IMR-90 (cell line): Measurements from ENCODE around the gene CDH12. TPM values are rescaled to one million over a fixed set of nuclear protein-coding genes. Genes with fewer than 3 reads are reported as not detected.
A peak's percentile ranks its signal among the peaks of the same experiment; 100 is the strongest.

Experiments
- ATAC-seq: fragments of 200-7000 bp; cut with Tn5 transposase; 2 replicates; pipeline ENCODE4 v1.9.1; 2020; ENCODE audit warnings: low read depth, mild to moderate bottlenecking, moderate library complexity
- Bru-seq: library from RNA; stranded (reverse); fragments of 400-500 nt; gene quantifications from one replicate; lab custom pipeline; 2021; lab: Mats Ljungman, UMichigan
- BruChase-seq, 2 experiments: library from RNA; stranded (reverse); fragments of 400-500 nt; gene quantifications; one replicate each; lab custom pipeline; 2021; lab: Mats Ljungman, UMichigan
- BruUV-seq: library from RNA; stranded (reverse); fragments of 400-500 nt; replicated peaks from 2 replicates; lab custom pipeline; 2021; lab: Mats Ljungman, UMichigan
- CTCF ChIA-PET: fragments of 300-600 bp; formaldehyde crosslinking; extraction: SDS; loops from one replicate; lab custom pipeline; 2021; ENCODE audit warnings: antibody characterized with exemption; lab: Yijun Ruan, JAX
- POLR2A ChIA-PET: fragments of 300-600 bp; sonication (Branson Sonifier 250); formaldehyde crosslinking; loops from one replicate; lab custom pipeline; 2022; ENCODE audit warnings: antibody characterized with exemption; ENCODE audit not compliant: unreplicated experiment; lab: Charles Lee
- DNase-seq: peaks from one replicate; pipeline ENCODE4 v3.0.0; 2013
- H2AFZ ChIP-seq: replicated peaks from 2 replicates; pipeline ENCODE3; 2013; ENCODE audit warnings: low read length, mild to moderate bottlenecking; ENCODE audit not compliant: poor library complexity
- H2AK5ac ChIP-seq: 2 replicates; pipeline ENCODE4 v1.6.1; 2013; ENCODE audit warnings: low read depth, low read length, inconsistent platforms
- H2AK9ac ChIP-seq: replicated peaks from 2 replicates; pipeline ENCODE3; 2013; ENCODE audit warnings: mild to moderate bottlenecking, low read depth, low read length, moderate library complexity; ENCODE audit not compliant: poor library complexity
- H2BK120ac ChIP-seq: 2 replicates; pipeline ENCODE4 v1.6.1; 2013; ENCODE audit warnings: low read depth, low read length, inconsistent platforms
- H2BK15ac ChIP-seq: 3 replicates; pipeline ENCODE4 v1.6.1; 2013; ENCODE audit warnings: low read depth, low read length, inconsistent platforms
- H2BK20ac ChIP-seq: 2 replicates; pipeline ENCODE4 v1.6.1; 2013; ENCODE audit warnings: low read depth, mild to moderate bottlenecking, inconsistent platforms, low read length, moderate library complexity
- H2BK5ac ChIP-seq: 2 replicates; pipeline ENCODE4 v1.6.1; 2013; ENCODE audit warnings: mild to moderate bottlenecking, low read depth, low read length, inconsistent platforms; ENCODE audit not compliant: poor library complexity, severe bottlenecking
- H3K14ac ChIP-seq: replicated peaks from 2 replicates; pipeline ENCODE4 v1.6.1; 2013; ENCODE audit warnings: low read depth, low read length, inconsistent platforms
- H3K18ac ChIP-seq: 2 replicates; pipeline ENCODE4 v1.6.1; 2013; ENCODE audit warnings: low read depth, low read length, control low read depth
- H3K23ac ChIP-seq: 2 replicates; pipeline ENCODE4 v1.6.1; 2013; ENCODE audit warnings: low read depth, low read length, inconsistent platforms
- H3K27ac ChIP-seq: 2 replicates; pipeline ENCODE4 v1.5.1; 2013; ENCODE audit warnings: mild to moderate bottlenecking, control low read depth, low read length; ENCODE audit not compliant: insufficient read depth
- H3K27me3 ChIP-seq: 2 replicates; pipeline ENCODE4 v1.6.1; 2013; ENCODE audit warnings: low read length; ENCODE audit not compliant: control insufficient read depth, insufficient read depth
- H3K36me3 ChIP-seq: 2 replicates; pipeline ENCODE4 v1.6.1; 2013; ENCODE audit warnings: low read length, mixed read lengths; ENCODE audit not compliant: control insufficient read depth, insufficient read depth
- H3K4ac ChIP-seq: 2 replicates; pipeline ENCODE4 v1.6.1; 2013; ENCODE audit warnings: low read depth, low read length, inconsistent platforms
- H3K4me1 ChIP-seq: 2 replicates; pipeline ENCODE4 v1.6.1; 2013; ENCODE audit warnings: low read length, mixed read lengths; ENCODE audit not compliant: control insufficient read depth, insufficient read depth
- H3K4me2 ChIP-seq: 2 replicates; pipeline ENCODE4 v1.6.1; 2013; ENCODE audit warnings: low read depth, mild to moderate bottlenecking, control low read depth, low read length, moderate library complexity
- H3K4me3 ChIP-seq: 2 replicates; pipeline ENCODE4 v1.5.1; 2013; ENCODE audit warnings: low read depth, mild to moderate bottlenecking, control low read depth, low read length, moderate library complexity; ENCODE audit not compliant: insufficient read depth
- H3K56ac ChIP-seq: 2 replicates; pipeline ENCODE4 v1.6.1; 2013; ENCODE audit warnings: low read length, inconsistent platforms; ENCODE audit not compliant: insufficient read depth; ENCODE audit errors: extremely low read depth
- H3K79me1 ChIP-seq, 2 experiments: 2 replicates each; pipeline ENCODE4 v1.6.1; 2013; ENCODE audit warnings: low read length in 2 of 2, inconsistent platforms in 1 of 2, low read depth in 1 of 2
- H3K9ac ChIP-seq: 2 replicates; pipeline ENCODE4 v1.6.1; 2013; ENCODE audit warnings: low read depth, low read length, control low read depth
- H3K9me1 ChIP-seq: 2 replicates; pipeline ENCODE4 v1.6.1; 2013; ENCODE audit warnings: low read length, inconsistent platforms; ENCODE audit not compliant: insufficient read depth
- H3K9me3 ChIP-seq: 2 replicates; pipeline ENCODE4 v1.6.1; 2013; ENCODE audit warnings: low read length; ENCODE audit not compliant: control insufficient read depth, insufficient read depth
- H4K20me1 ChIP-seq: 2 replicates; pipeline ENCODE4 v1.6.1; 2013; ENCODE audit warnings: low read length, inconsistent platforms; ENCODE audit not compliant: insufficient read depth
- H4K5ac ChIP-seq: 2 replicates; pipeline ENCODE4 v1.6.1; 2013; ENCODE audit warnings: mild to moderate bottlenecking, low read depth, low read length, control low read depth
- H4K8ac ChIP-seq, 2 experiments: 2 replicates each; pipeline ENCODE4 v1.6.1; 2013; ENCODE audit warnings: low read depth in 2 of 2, low read length in 2 of 2, control low read depth in 1 of 2, inconsistent platforms in 1 of 2
- H4K91ac ChIP-seq: 2 replicates; pipeline ENCODE4 v1.6.1; 2013; ENCODE audit warnings: low read depth, low read length, inconsistent platforms; ENCODE audit not compliant: insufficient read depth
- BHLHE40 ChIP-seq: fragments of 150-350 bp; IDR thresholded peaks from 2 replicates; pipeline ENCODE4 v1.6.1; 2016; ENCODE audit warnings: mild to moderate bottlenecking, low read depth, low read length
- CEBPB ChIP-seq: IDR thresholded peaks from 2 replicates; pipeline ENCODE4 v1.6.1; 2012; ENCODE audit warnings: low read depth, low read length, improper control_type of control experiment
- CHD1 ChIP-seq: IDR thresholded peaks from 2 replicates; pipeline ENCODE4 v1.6.1; 2012; ENCODE audit warnings: low read depth, low read length, improper control_type of control experiment
- CTCF ChIP-seq: conservative IDR thresholded peaks from 2 replicates; pipeline ENCODE4 v1.5.1; 2012; ENCODE audit warnings: mild to moderate bottlenecking, low read depth, low read length, improper control_type of control experiment
- FOS ChIP-seq: fragments of 150-350 bp; IDR thresholded peaks from 2 replicates; pipeline ENCODE4 v1.6.1; 2016; ENCODE audit warnings: low read depth, low read length
- MAFK ChIP-seq: IDR thresholded peaks from 2 replicates; pipeline ENCODE4 v1.6.1; 2012; ENCODE audit warnings: low read depth, low read length, improper control_type of control experiment
- MAZ ChIP-seq: IDR thresholded peaks from 2 replicates; pipeline ENCODE4 v1.6.1; 2012; ENCODE audit warnings: low read depth, mild to moderate bottlenecking, low read length, improper control_type of control experiment, moderate library complexity, borderline replicate concordance
- MXI1 ChIP-seq: IDR thresholded peaks from 2 replicates; pipeline ENCODE4 v1.6.1; 2012; ENCODE audit warnings: low read depth, mild to moderate bottlenecking, low read length, moderate library complexity, borderline replicate concordance
- NFE2L2 ChIP-seq: fragments of 150-350 bp; IDR thresholded peaks from 2 replicates; pipeline ENCODE4 v1.6.1; 2016; ENCODE audit warnings: low read depth, mild to moderate bottlenecking, low read length
- RAD21 ChIP-seq: IDR thresholded peaks from 2 replicates; pipeline ENCODE4 v1.6.1; 2012; ENCODE audit warnings: low read length, improper control_type of control experiment
- RCOR1 ChIP-seq: IDR thresholded peaks from 2 replicates; pipeline ENCODE4 v1.6.1; 2012; ENCODE audit warnings: mild to moderate bottlenecking, low read length, improper control_type of control experiment; ENCODE audit not compliant: insufficient replicate concordance
- RFX5 ChIP-seq: IDR thresholded peaks from 2 replicates; pipeline ENCODE4 v1.8.0; 2012; ENCODE audit warnings: low read depth, mild to moderate bottlenecking, low read length, moderate library complexity
- SMC3 ChIP-seq: fragments of 150-350 bp; IDR thresholded peaks from 2 replicates; pipeline ENCODE4 v1.6.1; 2016; ENCODE audit warnings: low read depth, mild to moderate bottlenecking, antibody characterized with exemption, low read length, moderate library complexity
- USF2 ChIP-seq: fragments of 150-350 bp; IDR thresholded peaks from 2 replicates; pipeline ENCODE4 v1.6.1; 2017; ENCODE audit warnings: mild to moderate bottlenecking, antibody characterized with exemption, low read length, low read depth
- WGBS, 2 experiments: methylation state at CpG; one replicate each; pipeline versions ENCODE4 v1.1.5 to v1.1.7; 2013; ENCODE audit warnings: missing lambda C conversion rate in 2 of 2; ENCODE audit not compliant: insufficient read length in 1 of 2; ENCODE audit errors: extremely low coverage in 2 of 2; 5-methylcytosine and 5-hydroxymethylcytosine counted together
- dilution Hi-C: fragments of 300-500 bp; cut with HindIII; formaldehyde crosslinking; loops from one replicate; pipeline ENCODE4 v1.14.3; 2018; ENCODE audit warnings: low sequenced_read_pairs; ENCODE audit not compliant: unreplicated experiment
- in situ Hi-C: fragments of 300-500 bp; cut with MboI; formaldehyde crosslinking; loops from 3 replicates; pipeline ENCODE4 v1.14.3; 2019; ENCODE audit warnings: low sequenced_read_pairs, inconsistent platforms, mixed read lengths
- intact Hi-C: fragments of 100-400 bp; cut with micrococcal nuclease; formaldehyde crosslinking; loops from 2 replicates; pipeline ENCODE4 v1.10.0; 2022
- long read RNA-seq: library from polyadenylated mRNA; unstranded; transcript quantifications from one replicate; pipeline ENCODE4 v2.0.0, GENCODE V29; 2021; ENCODE audit not compliant: unreplicated experiment
- polyA plus RNA-seq, 3 experiments: library from polyadenylated mRNA; depleted of rRNA; stranded (reverse); fragments of >200 nt; gene quantifications; 2 replicates each; pipeline ENCODE4 v1.2.3, GENCODE V29; 2012; ENCODE audit warnings: low replicate concordance in 1 of 3
- total RNA-seq: library from RNA; depleted of rRNA; stranded (reverse); fragments of >200 nt; gene quantifications from 2 replicates; pipeline ENCODE4 v1.2.3, GENCODE V29; 2012; rRNA removed

Gene CDH12
- total RNA-seq, result not detected in 2 replicates
- polyA plus RNA-seq (2012; rRNA removed), result not detected in 2 replicates
- not detected in 2 replicates for polyA plus RNA-seq (2012; cell fraction: cytosol; rRNA removed)
- not detected in 2 replicates for polyA plus RNA-seq (2012; cell fraction: nucleus; rRNA removed; ENCODE audit: low replicate concordance)
- percentile 0 among the genes with signal in this experiment for Bru-seq, nascent RNA
- BruChase-seq, experiment 1, labeled RNA remaining after a 6-hour chase, result percentile 1 among the genes with signal in this experiment
- percentile 0 among the genes with signal in this experiment for BruChase-seq, experiment 2, labeled RNA remaining after a 2-hour chase
- long read RNA-seq, result 0 reads

GRCh38 chr5:22852807-22853660 is at the start of gene CDH12:
Gene CDH12 (minus strand): TSS chr5:22853344.
- 0% methylated on average over 4 of the region's 31 CpGs; no CpG with 5 or more reads in 1 of the 2 experiments for WGBS, 2 experiments
- H3K9me1 ChIP-seq, result no peaks in the 10 kb centered on the region
- H2BK20ac ChIP-seq, result no peak within 1 kb of the TSS
- no peak within 1 kb of the TSS for H3K14ac ChIP-seq
- H4K5ac ChIP-seq, result no peak within 1 kb of the TSS
- H3K23ac ChIP-seq, result no peak within 1 kb of the TSS
- H2AK5ac ChIP-seq, result no peak within 1 kb of the TSS
- H3K36me3 ChIP-seq, result no peaks in the 10 kb centered on the region
- POLR2A ChIA-PET, result no interaction called here
- in situ Hi-C loops, result no loop called here
- H3K79me1 ChIP-seq, result no peaks in the 10 kb centered on the region
- H3K4me1 ChIP-seq, result no peaks in the 10 kb centered on the region
- DNase-seq (no peak), ATAC-seq (no peak)
- no peak within 1 kb of the TSS for H3K27ac ChIP-seq
- no TSS peak for BruUV-seq
- no peak within 1 kb of the TSS for H3K4ac ChIP-seq
- no peak within 1 kb of the TSS for H3K9ac ChIP-seq
- H3K4me3 ChIP-seq, result no peak within 1 kb of the TSS
- dilution Hi-C loops, result no loop called here
- intact Hi-C loops, result no loop called here
- CTCF ChIA-PET, result no interaction called here
- no peak within 1 kb of the TSS for H4K91ac ChIP-seq
- H4K20me1 ChIP-seq, result no peaks in the 10 kb centered on the region
- H4K8ac ChIP-seq, result no peak within 1 kb of the TSS
- no peak within 1 kb of the TSS for H3K56ac ChIP-seq
- H3K18ac ChIP-seq, result no peak within 1 kb of the TSS
- H3K9me3 ChIP-seq, result no peaks in the 10 kb centered on the region
- no peak within 1 kb of the TSS for H2AK9ac ChIP-seq
- H2AFZ ChIP-seq, result no peak within 1 kb of the TSS
- H2BK120ac ChIP-seq, result no peak within 1 kb of the TSS
- H3K4me2 ChIP-seq, result peak within 1 kb of the TSS; percentile 10; the same call in 1 of the 2 replicates
- no peaks in the 10 kb centered on the region for H3K27me3 ChIP-seq
- no peak within 1 kb of the TSS for H2BK5ac ChIP-seq
- no peak within 1 kb of the TSS for H2BK15ac ChIP-seq
- TF ChIP-seq RCOR1 (no peak), RFX5 (no peak), MAZ (no peak), RAD21 (no peak), USF2 (no peak), MXI1 (no peak), NFE2L2 (no peak), CTCF (no peak), FOS (no peak), SMC3 (no peak), BHLHE40 (no peak), MAFK (no peak), CEBPB (no peak), CHD1 (no peak)
